HG02840 (cell line): ENCODE data around the gene ZBTB24.

Source experiments
- ATAC-seq: cut with Tn5 transposase; IDR thresholded peaks from one replicate; pipeline ENCODE4 v1.9.1; 2021; ENCODE audit warnings: mild to moderate bottlenecking, moderate library complexity, moderate number of reproducible peaks; ENCODE audit not compliant: unreplicated experiment, low FRiP score

The ZBTB24 gene

DNA sequence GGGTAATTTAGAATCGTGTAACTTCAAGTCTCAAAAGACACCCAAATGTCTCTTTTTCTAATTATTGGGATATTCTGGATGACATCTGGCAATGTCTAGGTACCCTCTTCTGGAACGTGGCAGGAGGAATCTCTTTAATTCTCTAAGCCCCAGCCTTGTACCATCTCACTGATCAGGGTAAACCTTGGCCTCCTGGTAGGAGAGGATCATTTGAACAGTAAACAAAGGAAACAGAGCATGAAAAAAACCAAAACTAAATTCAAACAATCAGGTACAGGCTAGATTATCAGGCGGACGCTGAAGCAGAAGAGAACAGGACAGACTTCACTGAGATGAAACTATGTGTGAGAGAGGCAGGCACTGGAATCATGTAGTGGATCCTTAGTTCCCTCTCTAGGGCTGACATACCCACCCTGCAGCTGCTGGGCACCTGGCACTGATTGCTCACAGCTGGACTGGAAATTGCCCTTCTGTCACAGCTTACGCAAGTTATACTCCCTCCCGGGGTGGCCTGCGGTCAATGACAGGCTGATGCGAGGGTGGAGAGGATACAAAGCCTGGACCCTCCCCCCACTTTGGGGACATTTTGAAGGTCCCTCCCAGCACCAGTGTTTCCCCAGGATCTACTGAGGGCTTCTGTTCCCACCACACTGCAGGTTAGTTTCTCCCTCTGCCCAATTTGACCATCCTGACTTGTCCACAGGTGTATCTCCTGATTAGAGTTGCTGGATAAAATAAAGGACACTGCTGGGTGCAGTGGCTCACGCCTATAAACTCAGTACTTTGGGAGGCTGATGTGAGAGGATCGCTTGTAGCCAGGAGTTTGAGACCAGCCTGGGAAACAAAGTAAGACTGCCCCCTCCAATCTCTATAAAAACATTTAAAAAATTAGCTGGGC is 20.6 kb upstream of the ZBTB24 start:
- no peak for ATAC-seq

DNA sequence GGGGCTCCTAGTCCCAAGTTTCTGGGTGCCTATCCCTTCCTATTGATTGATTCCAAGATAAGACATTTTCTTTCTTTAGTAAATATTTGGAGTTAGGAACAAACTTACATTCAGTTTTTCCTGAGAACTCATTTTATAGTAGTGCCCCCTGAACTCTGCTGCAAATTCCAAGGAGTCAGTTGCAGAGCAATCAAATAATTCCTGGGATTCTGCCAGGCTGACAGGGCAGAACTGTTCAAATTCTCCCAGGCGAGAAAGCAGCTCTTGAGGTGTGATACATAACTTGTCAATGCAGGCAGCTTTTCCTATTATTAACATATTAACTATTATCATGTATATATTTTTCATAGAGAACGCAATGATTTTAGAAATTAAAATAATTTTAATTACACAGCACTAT is 15.9 kb upstream of the ZBTB24 start:
- no peak for ATAC-seq

DNA sequence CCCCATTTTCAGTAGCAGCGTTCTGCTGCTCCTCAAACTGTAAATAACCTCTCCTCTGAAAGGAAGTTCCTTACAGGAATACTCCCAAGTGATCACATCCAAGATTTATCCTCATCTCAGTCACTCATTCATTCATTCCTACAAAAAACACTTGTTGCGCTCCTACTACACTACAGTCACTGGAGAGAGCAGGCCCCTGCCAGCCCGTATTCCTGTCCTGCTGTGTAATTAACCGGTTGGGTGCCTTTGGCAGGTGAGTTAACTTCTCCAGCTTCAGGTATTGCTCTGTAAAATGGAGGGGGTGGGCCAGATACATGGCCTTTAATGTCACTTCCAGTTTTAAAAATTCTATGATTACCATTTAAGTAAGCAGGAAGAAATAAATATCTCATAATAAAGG is 15.0 kb upstream of the ZBTB24 start:
- ATAC-seq: no peak

DNA sequence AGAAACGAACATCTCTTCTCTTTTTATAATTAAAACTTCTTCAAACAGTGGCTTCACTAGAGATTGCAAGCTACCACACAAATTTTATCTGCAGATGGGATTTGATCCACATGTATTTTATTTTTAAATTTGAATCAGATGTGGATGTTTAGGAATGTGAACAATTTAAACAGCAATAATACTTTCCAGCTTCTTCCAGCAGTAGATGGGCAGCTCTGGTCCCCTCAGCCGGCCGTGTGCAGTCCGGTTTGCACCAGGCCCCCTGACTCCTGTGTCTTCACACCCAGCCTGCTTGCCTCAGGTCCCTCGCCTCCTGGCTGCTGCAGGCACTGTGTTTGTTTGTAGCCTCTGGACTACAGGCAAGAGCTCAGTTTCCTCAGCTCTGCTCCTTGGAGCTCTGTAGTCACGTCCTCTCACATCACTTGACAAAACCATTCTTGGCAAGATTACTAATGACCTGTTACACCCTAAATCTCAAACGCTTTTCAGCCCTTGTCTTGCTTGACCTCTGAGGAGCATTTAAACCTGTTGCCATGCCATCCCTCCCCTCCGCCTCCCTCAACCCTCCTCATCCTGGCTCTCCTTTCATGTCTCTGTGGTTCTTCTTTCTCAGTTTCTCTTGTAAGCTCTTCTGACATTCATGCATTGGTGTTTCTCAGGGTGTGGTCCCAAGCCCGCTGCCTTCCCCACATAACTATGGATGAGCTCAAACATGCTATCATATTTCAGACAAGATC is 13.2 kb upstream of the ZBTB24 start:
- no peak for ATAC-seq

DNA sequence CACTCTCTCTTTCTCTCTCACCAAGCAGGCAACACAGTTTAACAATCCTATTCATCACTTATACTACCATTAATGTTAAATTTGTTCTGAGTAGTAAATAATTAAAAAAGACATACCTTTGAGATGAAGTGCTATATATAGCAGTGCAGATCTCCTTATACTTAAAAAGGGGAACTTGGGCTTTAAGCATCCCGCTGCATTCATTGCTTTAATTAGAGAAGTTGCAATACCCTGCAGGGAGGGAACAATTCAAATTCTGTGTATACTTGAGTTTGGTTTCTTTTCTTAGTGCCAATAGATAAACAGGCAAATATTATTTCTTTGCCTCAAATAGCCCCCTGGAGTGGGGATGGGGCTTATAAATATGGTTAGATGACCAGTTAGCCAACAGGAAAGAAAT is 10.8 kb upstream of the ZBTB24 start:
- ATAC-seq: no peak

DNA sequence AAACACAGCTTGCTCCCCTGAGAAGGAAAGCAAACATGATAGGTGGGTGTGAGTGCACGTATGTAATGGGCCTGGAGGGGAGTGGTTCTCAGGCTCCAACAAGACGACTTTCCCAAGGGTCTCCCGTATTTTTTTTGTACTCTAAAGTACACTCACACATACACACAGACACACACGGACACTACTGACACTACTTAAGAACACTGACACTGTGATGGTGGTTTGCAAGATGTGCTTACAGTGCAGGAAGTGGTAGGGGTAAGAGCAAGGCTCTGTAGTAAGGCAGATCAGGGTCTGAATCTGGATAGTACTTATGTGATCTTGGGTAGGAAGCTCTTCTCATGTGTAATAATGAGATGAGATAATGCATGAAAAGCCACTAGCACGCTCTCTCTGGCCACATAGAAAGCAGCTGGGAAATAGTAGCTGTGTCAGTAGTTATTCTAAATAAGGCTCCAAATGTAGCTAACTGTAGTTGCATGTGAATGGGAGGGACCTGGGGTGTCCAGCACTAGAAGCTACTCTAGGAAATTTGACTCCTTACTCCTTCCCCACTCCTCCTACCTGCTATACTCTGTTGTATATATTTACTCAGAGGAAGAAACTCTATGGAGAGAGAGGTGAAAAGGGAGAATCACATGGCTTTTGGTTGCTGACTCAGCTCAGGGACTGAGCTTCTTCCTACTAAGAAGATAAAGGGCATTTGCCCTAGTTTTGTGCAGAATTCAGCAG is 8.4 kb upstream of the ZBTB24 start:
- no peak for ATAC-seq

DNA sequence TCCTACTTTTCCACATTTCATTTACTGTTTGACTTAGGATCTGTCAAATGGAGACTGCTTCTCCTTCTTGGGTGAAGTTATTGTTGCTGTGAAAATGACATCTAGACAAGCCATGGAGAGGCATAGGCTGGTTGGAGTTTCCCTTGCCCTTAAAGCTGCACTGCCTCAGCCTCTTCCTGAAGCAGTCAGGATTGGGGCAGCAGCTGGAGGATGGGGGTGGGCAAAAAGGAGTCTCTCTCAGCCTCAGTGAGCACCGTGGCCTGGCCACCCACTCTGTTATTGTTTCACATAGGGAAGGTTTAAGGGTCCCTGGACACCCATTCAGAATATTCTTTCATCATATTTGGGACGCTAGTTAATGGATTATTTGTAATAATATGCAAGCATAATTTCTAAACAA is 7.7 kb upstream of the ZBTB24 start:
- ATAC-seq: no peak

DNA sequence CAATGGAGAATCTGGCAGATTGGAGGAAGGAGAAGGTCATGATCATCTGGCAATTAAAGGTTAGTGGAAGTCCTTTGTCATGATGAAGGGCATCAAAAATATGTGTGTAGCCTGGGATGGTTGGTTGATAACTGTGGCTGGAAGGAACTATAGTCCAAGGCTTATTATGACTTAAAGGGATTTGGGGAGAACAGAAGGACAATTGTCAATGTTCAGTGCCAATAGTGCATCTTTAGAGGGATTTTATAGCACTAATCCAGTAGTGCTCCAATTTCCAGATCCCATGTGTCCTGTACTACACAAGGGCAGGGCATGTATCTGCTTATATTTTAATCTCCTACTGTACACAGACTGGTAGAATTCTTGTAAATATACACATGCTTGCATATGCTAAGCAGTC is 5.0 kb upstream of the ZBTB24 start:
- ATAC-seq: no peak

DNA sequence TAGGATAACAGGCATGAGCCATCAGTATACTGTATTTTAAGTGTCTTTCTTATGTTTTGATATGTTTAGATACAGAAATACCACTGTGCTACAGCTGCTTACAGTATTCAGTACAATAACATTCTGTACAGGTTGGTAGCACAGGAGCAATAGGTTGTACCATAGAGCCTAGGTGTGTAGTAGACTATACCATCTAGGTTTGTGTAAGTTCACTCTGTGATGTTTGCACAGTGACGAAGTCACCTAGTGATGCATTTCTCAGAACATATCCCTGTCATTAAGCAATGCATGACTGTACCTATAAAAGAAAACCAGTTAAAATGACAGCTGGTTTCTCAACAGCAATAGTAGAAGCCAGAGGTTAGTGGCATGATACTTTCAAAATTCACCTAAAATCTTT is 3.0 kb upstream of the ZBTB24 start:
- ATAC-seq: no peak

DNA sequence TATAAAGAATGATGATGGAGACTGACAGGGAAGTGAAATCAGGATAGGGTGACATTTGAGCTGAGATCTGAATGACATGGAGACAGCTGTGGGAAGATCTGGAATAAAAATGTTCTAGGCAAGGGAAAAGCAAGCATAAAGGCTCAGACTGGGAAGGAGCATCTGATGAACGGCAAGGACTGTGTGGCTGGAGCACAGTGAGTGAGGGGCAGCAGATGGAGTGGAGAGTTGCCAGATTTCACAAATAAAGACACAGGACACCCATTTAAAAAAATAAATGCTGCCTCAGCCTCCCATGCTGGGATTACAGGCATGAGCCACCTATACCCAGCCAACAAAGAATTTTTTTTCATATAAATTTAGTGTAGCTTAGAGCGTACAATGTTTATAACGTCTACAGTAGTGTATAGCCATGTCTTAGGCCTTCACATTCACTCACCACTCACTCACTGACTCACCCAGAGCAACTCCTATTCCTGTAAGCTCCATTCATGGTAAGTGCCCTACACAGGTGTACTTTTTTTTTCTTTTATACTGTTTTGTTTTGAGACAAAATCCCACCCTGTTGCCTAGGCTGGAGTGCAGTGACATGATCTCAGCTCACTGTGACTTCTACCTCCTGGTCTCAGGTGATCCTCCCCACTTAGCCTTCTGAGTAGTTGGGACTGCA is 2.4 kb upstream of the ZBTB24 start:
- ATAC-seq: no peak

DNA sequence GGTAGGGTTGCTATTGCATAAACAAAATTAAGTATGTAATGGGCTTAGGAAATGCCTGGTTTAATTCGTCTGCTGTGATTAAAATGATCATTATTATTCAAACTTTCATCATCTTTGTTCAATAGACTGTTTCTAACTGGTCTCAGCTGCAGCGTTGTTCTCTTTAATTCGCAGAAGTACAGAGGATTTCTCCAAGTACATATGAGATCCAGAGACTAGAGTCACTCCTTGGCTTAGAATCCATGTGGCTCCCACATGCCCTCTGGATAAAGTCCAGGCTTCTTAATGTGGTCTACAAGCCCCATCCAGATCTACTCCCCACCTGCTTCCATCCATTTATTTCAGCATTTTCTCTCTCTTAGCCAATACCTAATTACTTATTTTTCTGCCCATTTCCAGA is 1.1 kb upstream of the ZBTB24 start:
- ATAC-seq: no peak

DNA sequence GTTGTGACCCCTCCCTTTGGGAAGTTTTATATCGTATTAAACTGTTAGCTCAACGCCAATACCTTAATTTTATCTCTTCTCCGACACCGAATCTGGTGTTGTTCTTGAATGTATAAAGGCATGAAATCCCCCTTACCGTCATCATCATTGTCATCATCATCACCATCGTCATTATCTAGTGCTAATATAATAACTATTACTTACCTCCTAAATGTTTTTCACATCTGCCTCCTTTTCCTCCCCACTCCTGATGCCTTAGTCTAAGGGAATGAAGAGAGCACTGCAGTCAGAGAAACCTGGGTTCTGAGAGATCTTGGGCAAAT is 677 bp upstream of the ZBTB24 start:
- no peak for ATAC-seq

DNA sequence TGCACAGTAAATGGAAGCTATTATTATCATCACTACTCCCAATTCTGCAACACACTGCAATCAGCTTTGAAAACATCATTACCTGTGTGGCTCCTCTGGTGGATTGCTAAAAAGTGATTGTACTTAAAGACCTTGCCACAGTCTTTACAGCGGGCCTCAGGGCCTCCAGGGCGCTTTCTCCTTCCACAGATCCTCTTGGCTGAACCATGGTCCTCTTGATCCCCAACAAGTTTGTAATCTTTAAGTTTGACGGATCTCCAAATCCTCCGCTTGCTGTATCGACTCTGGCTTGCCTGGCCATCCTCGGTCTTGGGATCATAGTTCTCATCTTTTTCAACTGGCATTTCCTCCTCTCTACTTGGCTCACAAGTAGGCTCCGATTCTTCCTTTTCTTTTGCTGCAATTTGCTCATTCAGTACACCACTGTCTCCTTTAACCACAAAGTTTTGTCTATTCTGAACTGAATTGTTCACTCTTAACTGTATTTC is 2.0 kb downstream of the ZBTB24 start:
- no peak for ATAC-seq

DNA sequence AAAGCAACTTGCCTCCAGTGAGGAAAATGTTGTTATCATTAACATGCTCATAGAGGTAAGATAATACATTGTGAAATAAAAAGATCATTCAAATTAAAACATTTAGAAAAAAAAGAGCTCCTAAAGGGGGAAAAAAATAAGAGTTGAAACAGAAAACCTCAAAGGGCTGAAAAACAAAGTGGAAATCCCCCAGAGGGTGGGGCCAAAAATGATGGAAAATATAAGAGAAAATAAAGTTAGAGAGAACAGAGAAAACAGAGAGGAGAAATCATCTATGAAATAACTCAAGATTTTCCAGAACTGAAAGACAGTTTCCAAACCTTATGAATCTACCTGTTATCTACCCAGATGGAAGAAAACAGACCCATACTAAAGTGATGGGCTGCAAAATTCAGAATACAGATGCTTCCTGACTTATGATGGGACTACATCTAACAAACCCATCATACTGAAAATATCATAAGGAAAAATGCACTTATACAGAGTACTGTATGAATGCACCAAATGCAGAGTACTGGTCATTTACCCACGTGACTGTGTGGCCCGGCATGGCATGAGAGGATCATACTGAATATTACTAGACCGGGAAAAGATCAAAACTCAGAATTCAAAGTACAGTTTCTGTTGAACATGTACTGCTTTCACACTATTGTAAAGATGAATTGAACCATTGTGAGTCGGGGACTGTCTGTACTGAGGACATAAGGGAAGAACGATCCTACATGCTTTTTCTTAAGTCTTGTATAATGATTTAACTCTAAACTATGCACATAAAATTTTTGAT is 4.0 kb downstream of the ZBTB24 start:
- no peak for ATAC-seq

DNA sequence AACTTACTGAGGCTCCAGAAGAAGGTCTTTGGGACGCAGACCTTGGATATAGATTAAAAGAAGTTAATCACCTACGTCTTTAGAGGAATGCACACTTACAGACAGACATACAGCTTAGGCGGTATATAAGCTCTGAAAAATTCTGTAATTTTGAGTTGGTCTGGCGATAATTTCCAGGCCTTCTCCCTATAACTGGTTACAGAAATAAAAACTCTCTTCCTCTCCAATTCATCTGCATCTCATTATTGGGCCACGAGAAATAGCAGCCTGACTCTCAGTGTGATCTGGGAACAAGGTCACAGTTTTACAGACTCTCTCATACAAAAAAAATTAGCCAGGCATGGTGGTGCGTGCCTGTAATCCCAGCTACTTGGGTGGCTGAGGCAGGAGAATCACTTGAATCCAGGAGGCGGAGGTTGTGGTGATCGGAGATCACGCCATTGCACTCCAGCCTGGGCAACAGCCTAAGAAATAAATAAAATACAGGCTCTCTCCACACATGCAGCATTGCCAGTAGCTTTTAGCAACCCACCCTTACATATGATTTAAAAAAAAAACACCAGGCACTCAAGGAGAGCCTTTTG is 4.7 kb downstream of the ZBTB24 start:
- ATAC-seq: no peak

DNA sequence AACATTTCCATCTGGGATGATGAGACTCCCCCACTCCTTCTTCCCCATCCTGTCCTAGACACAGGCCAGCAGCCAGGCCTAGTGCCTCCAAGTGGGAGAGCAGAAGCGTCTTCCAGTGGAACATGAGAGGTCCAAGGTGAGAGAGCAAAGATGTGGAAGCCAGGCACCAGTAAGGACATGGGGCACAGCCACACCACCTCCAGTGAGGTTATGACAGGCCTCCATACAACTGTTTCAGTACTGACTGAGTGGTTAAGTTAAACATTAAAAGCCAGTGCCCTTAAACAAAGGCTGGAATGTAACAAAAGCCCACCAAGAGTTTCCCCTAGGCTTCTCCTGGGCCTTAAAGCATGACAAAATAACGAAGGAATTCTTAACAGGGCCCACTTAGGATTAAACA is 5.3 kb downstream of the ZBTB24 start:
- peak; percentile 51 for ATAC-seq

DNA sequence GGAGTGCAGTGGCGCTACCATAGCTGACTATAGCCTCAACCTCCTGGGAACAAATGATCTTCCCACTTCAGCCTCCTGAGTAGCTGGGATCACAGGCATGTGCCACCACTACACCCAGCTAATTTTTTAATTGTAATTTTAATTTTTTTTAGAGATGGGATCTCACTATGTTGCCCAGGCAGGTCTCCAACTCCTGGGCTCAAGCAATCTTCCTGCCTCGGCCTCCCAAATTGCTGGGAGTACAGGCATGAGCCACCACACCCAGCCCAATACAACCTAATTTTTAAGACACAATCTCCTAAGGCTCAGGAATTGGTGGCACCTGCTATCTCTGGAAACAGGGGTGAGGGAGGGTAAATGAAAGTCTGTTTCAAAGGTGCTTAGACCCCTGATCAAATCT is 5.8 kb downstream of the ZBTB24 start:
- ATAC-seq: no peak

DNA sequence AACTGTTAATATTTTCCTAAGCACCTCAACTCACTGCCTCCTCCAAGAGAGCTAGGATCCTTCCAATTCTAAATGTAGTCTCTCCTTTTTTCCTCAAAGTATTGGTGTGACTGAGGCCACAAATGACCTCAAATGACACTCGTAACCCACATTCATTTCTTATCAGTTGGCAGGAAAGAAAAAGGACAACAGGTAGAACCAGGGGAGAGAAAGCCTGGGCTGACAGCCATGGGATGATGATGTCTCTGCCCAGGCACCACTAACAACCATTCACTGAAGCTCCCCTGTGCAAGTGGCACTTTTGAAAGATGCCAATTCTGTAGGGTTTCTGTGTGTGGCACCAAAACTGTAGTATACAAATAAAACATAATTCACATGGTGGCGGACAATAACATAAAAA is 7.4 kb downstream of the ZBTB24 start:
- no peak for ATAC-seq

DNA sequence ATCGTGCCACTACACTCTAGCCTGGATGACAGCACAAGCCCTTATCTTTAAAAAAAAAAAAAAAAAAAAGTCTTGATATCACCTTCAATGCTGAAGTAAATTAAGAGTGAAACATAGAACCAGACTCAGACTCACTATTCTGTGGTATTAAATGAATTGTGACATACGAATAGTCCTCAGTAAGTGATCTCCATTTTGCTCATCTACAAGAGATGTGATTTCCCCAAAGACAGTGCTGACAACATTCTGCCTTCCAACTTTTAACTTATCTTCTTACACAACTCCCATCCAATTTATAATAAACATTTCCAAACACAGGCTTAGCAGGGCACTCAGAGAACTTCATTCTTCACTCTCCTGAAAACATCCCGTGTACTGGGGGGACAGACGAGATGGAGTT is 8.0 kb downstream of the ZBTB24 start:
- no peak for ATAC-seq

DNA sequence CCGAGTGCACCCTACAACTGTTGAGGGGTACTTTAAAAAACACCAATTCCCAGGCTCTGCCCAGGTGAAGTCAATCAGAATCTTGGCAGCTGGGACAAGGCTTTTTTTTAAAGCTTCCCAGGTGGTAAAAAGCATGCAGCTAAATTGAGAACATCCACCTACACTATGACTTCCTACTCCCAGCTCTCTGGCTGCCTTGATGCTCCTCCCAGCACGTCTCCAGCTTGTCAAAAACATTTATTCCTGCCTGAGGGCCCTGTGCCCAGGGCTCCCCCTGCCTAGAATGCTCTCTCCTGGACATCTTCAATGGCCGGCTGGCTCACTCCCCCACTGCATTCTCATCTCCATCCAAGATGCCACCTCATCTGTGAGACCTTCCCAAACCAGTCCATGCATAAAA is 9.9 kb downstream of the ZBTB24 start:
- no peak for ATAC-seq
